Measurements from ENCODE around the gene ARL5B.

The ARL5B gene

GRCh38 chr10:18718991-18719390 is 59.8 kb downstream of the ARL5B start:
- DNase-seq: no peak

- no peak for DNase-seq
Observed at GRCh38 chr10:18719811-18720210, 60.6 kb downstream of the ARL5B start.

- DNase-seq: no peak
Observed at GRCh38 chr10:18721067-18721466, 61.8 kb downstream of the ARL5B start.

- DNase-seq: no peak
Observed at GRCh38 chr10:18723801-18724200, 64.6 kb downstream of the ARL5B start.
